A549 (cell line): ENCODE results near the gene SPRR3. TPM values are rescaled to one million over a fixed set of nuclear protein-coding genes. Genes with fewer than 3 reads are reported as not detected.
A peak's percentile ranks its signal among the peaks of the same experiment; 100 is the strongest.

Experiments
- ATAC-seq, 2 experiments: fragments of 200-7000 bp in 1 of 2; fragments of >200 bp in 1 of 2; cut with Nextera tagmentation in 1 of 2; cut with Tn5 transposase in 1 of 2; 3 replicates each; pipeline versions ENCODE4 v1.8.0 to v1.9.1; 2018 to 2020; ENCODE audit warnings: mild to moderate bottlenecking in 1 of 2, moderate library complexity in 1 of 2
- CTCF ChIA-PET: fragments of 300-600 bp; sonication (Branson Sonifier 250); formaldehyde crosslinking; extraction: SDS; loops from one replicate; lab custom pipeline; 2021; ENCODE audit warnings: antibody characterized with exemption, inconsistent platforms; lab: Yijun Ruan, JAX
- POLR2A ChIA-PET: fragments of 350-600 bp; formaldehyde crosslinking; extraction: SDS; loops from one replicate; lab custom pipeline; 2021; ENCODE audit warnings: antibody characterized with exemption, inconsistent platforms; lab: Yijun Ruan, JAX
- DNase-seq, 2 experiments: peaks; one replicate each; pipeline versions ENCODE4 v3.0.0 to v3.0.0-alpha.2; 2011 to 2016; ENCODE audit warnings: low read depth in 1 of 2, low spot score in 1 of 2
- FAIRE-seq: peaks from 2 replicates; lab custom pipeline; 2011; peaks lifted over from hg19 to GRCh38; lab: Jason Lieb, UNC
- H3K27ac ChIP-seq, 2 experiments: fragments of >200 bp; sonication (Bioruptor Twin); formaldehyde crosslinking; 3 replicates each; pipeline ENCODE4 v1.5.1; 2016 to 2017
- H3K4me1 ChIP-seq: fragments of >200 bp; sonication (Bioruptor Twin); formaldehyde crosslinking; 3 replicates; pipeline ENCODE4 v1.6.1; 2016
- H3K4me2 ChIP-seq: fragments of >200 bp; sonication (Bioruptor Twin); formaldehyde crosslinking; 3 replicates; pipeline ENCODE4 v1.6.1; 2016
- H3K4me3 ChIP-seq: fragments of >200 bp; sonication (Bioruptor Twin); formaldehyde crosslinking; 3 replicates; pipeline ENCODE4 v1.5.1; 2016
- H3K9me3 ChIP-seq: fragments of >200 bp; sonication (Bioruptor Twin); formaldehyde crosslinking; 3 replicates; pipeline ENCODE4 v1.6.1; 2016
- ATOH8 ChIP-seq: fragments of 250-450 bp; sonication (Bioruptor Pico); IDR thresholded peaks from 2 replicates; pipeline ENCODE4 v1.5.0; 2020; ENCODE audit warnings: low read depth, mild to moderate bottlenecking, moderate library complexity
- BHLHE40 ChIP-seq: IDR thresholded peaks from 2 replicates; pipeline ENCODE4 v1.6.1; 2012; ENCODE audit warnings: low read depth, low read length, inconsistent platforms
- E2F6 ChIP-seq: IDR thresholded peaks from 2 replicates; pipeline ENCODE4 v1.6.1; 2012; ENCODE audit warnings: low read depth, borderline replicate concordance
- ESRRA ChIP-seq: fragments of 150-350 bp; IDR thresholded peaks from 2 replicates; pipeline ENCODE4 v1.6.1; 2014; ENCODE audit warnings: mild to moderate bottlenecking, low read length, borderline replicate concordance
- FOSL2 ChIP-seq, 2 experiments: fragments of 450-650 bp in 1 of 2; fragments of >200 bp in 1 of 2; sonication (Bioruptor Twin) in 1 of 2; formaldehyde crosslinking; IDR thresholded peaks; 2 replicates each; pipeline versions ENCODE4 v1.5.0 to v1.6.1; 2016 to 2020; ENCODE audit warnings: mild to moderate bottlenecking in 1 of 2, moderate library complexity in 1 of 2
- FOXS1 ChIP-seq: fragments of 250-450 bp; sonication (Bioruptor Pico); IDR thresholded peaks from 2 replicates; pipeline ENCODE4 v1.5.0; 2020; ENCODE audit warnings: mild to moderate bottlenecking, moderate library complexity
- HOXA7 ChIP-seq: fragments of 250-450 bp; sonication (Bioruptor Pico); IDR thresholded peaks from 2 replicates; pipeline ENCODE4 v1.5.0; 2020; ENCODE audit warnings: mild to moderate bottlenecking, moderate library complexity
- HOXB13 ChIP-seq: fragments of 250-450 bp; sonication (Bioruptor Pico); IDR thresholded peaks from 2 replicates; pipeline ENCODE4 v1.5.0; 2020; ENCODE audit warnings: low read depth, mild to moderate bottlenecking, moderate library complexity
- HOXB5 ChIP-seq: fragments of 250-450 bp; sonication (Bioruptor Pico); IDR thresholded peaks from 2 replicates; pipeline ENCODE4 v1.5.0; 2020; ENCODE audit warnings: mild to moderate bottlenecking, moderate library complexity
- JUN ChIP-seq, 2 experiments: fragments of >200 bp; sonication (Bioruptor Twin); formaldehyde crosslinking; IDR thresholded peaks; 2 replicates in 1 of 2; 3 replicates in 1 of 2; pipeline ENCODE4 v1.6.1; 2016 to 2017
- KDM5A ChIP-seq: fragments of 200-600 bp; sonication (generic); IDR thresholded peaks from 2 replicates; pipeline ENCODE4 v1.6.1; 2016; ENCODE audit warnings: antibody characterized with exemption, mild to moderate bottlenecking
- MAFK ChIP-seq: fragments of 450-650 bp; IDR thresholded peaks from 2 replicates; pipeline ENCODE4 v1.6.1; 2014; ENCODE audit not compliant: partially characterized antibody
- MAX ChIP-seq: IDR thresholded peaks from 2 replicates; pipeline ENCODE4 v1.6.1; 2012
- MYC ChIP-seq: IDR thresholded peaks from 2 replicates; pipeline ENCODE4 v1.6.1; 2012; ENCODE audit warnings: mild to moderate bottlenecking, inconsistent platforms, low read length, improper control_type of control experiment, borderline replicate concordance
- NR3C1 ChIP-seq: fragments of >200 bp; sonication (Bioruptor Twin); formaldehyde crosslinking; IDR thresholded peaks from 3 replicates; pipeline ENCODE4 v1.6.1; 2017
- PHF8 ChIP-seq: fragments of 200-600 bp; sonication (generic); IDR thresholded peaks from 2 replicates; pipeline ENCODE4 v1.6.1; 2016; ENCODE audit warnings: low read depth, mild to moderate bottlenecking, antibody characterized with exemption, moderate library complexity, borderline replicate concordance
- POLR2AphosphoS2 ChIP-seq: conservative IDR thresholded peaks from 2 replicates; pipeline ENCODE4 v1.6.1; 2012; ENCODE audit warnings: low read length, improper control_type of control experiment, inconsistent platforms
- RAD21 ChIP-seq, 2 experiments: fragments of >200 bp in 1 of 2; sonication (Bioruptor Twin) in 1 of 2; formaldehyde crosslinking in 1 of 2; IDR thresholded peaks in 1 of 2; conservative IDR thresholded peaks in 1 of 2; 2 replicates in 1 of 2; 3 replicates in 1 of 2; pipeline ENCODE4 v1.6.1; 2012 to 2018; ENCODE audit warnings: inconsistent platforms in 1 of 2
- RCOR1 ChIP-seq: fragments of 150-350 bp; IDR thresholded peaks from 2 replicates; pipeline ENCODE4 v1.6.1; 2014; ENCODE audit warnings: antibody characterized with exemption, low read length, low read depth
- REST ChIP-seq: fragments of 200-600 bp; sonication (generic); IDR thresholded peaks from 2 replicates; pipeline ENCODE4 v1.6.1; 2016; ENCODE audit warnings: antibody characterized with exemption, mild to moderate bottlenecking, moderate library complexity
- RFX5 ChIP-seq: fragments of 450-650 bp; IDR thresholded peaks from 2 replicates; pipeline ENCODE4 v1.7.1; 2014; ENCODE audit warnings: antibody characterized with exemption, mild to moderate bottlenecking, moderate library complexity
- SREBF2 ChIP-seq: fragments of 450-650 bp; IDR thresholded peaks from 2 replicates; pipeline ENCODE4 v1.6.1; 2014; ENCODE audit warnings: mild to moderate bottlenecking, moderate library complexity
- TFCP2L1 ChIP-seq: fragments of 250-450 bp; sonication (Bioruptor Pico); IDR thresholded peaks from 2 replicates; pipeline ENCODE4 v1.5.0; 2021; ENCODE audit warnings: mild to moderate bottlenecking
- USF2 ChIP-seq: fragments of 450-650 bp; IDR thresholded peaks from 2 replicates; pipeline ENCODE4 v1.6.1; 2014; ENCODE audit warnings: antibody characterized with exemption
- ZSCAN20 ChIP-seq: fragments of 250-450 bp; sonication (Bioruptor Pico); IDR thresholded peaks from 2 replicates; pipeline ENCODE4 v1.8.0; 2022; ENCODE audit warnings: mild to moderate bottlenecking, moderate library complexity
- WGBS: methylation state at CpG from one replicate; pipeline ENCODE4 v1.1.6; 2017; ENCODE audit errors: missing lambda C conversion rate; 5-methylcytosine and 5-hydroxymethylcytosine counted together
- polyA plus RNA-seq, 4 experiments: library from polyadenylated mRNA; depleted of rRNA in 3 of 4; stranded (reverse); fragments of >200 nt; fragmentation: RNase III in 1 of 4; extraction: RNeasy Plus Mini Kit Qiagen cat#74134 plus additional on column Dnase treatment in 1 of 4; gene quantifications; 2 replicates in 3 of 4; 3 replicates in 1 of 4; pipeline ENCODE4 v1.2.3, GENCODE V29; 2011 to 2017

SPRR3 gene
- polyA plus RNA-seq, 2 of the 4 experiments (the other 2 are of a cell fraction): not detected

GRCh38 chr1:152959801-152960451 lies 41.6 kb upstream of the SPRR3 start:
- H3K27ac ChIP-seq: no peak overlapping the region
- H3K4me3 ChIP-seq: no peak overlapping the region
- TF ChIP-seq RAD21 (conservative IDR thresholded peaks at IDR 0.05 in 1 of 2, IDR thresholded peaks at IDR 0.05 in 1 of 2): no peak
- no peak for TF ChIP-seq ATOH8 (CRISPR knock-in tag)
- no peak for TF ChIP-seq HOXA7 (CRISPR knock-in tag)
- no peak for TF ChIP-seq MAFK
- no peak for TF ChIP-seq BHLHE40
- no peak for TF ChIP-seq HOXB5 (CRISPR knock-in tag)
- TF ChIP-seq POLR2AphosphoS2: no peak
- TF ChIP-seq, all 56 proteins: peak for 0
- POLR2A ChIA-PET: no interaction called here
- no peaks in the 10 kb centered on the region for H3K9me3 ChIP-seq
- no peak for FAIRE-seq
- no peaks in the 10 kb centered on the region for H3K4me1 ChIP-seq
- CTCF ChIA-PET: interaction anchor here (0.7 to 1.3 kb wide), 3 partner anchors 14 to 234 kb away, joined by 3 to 4 read pairs (median 3); no protein-coding TSS in a partner anchor
- DNase-seq: no peak
- WGBS: 38% methylated on average over 10 of the region's 10 CpGs
- no peak for ATAC-seq
- H3K4me2 ChIP-seq: no peak overlapping the region

GRCh38 chr1:152960452-152961044 lies 41.0 kb upstream of the SPRR3 start:
- ChIA-PET CTCF (interaction anchor here (0.7 to 1.3 kb wide), 3 partner anchors 15 to 233 kb away, joined by 3 to 4 read pairs (median 3); no protein-coding TSS in a partner anchor), POLR2A (no interaction called here)
- ATAC-seq (peak in 1 of 2 experiments; percentile 39; a peak in 2 of 6 replicates), DNase-seq (no peak), FAIRE-seq (no peak)
- Histone ChIP-seq H3K27ac (no peak overlapping the region), H3K4me2 (no peak overlapping the region), H3K4me3 (no peak overlapping the region), H3K4me1 (no peaks in the 10 kb centered on the region), H3K9me3 (no peaks in the 10 kb centered on the region)
- 16% methylated on average over 9 of the region's 10 CpGs for WGBS
- TF ChIP-seq REST (no peak), FOSL2 (IDR thresholded peaks at IDR 0.05) (no peak), FOSL2 (CRISPR knock-in tag; IDR thresholded peaks at IDR 0.05) (no peak), RAD21 (conservative IDR thresholded peaks at IDR 0.05 in 1 of 2, IDR thresholded peaks at IDR 0.05 in 1 of 2) (0 out of 5 replicates have a peak, but pooled peaks of 1 of the 2 experiments have one; percentile 19), ZSCAN20 (CRISPR knock-in tag) (no peak), BHLHE40 (no peak), KDM5A (no peak), E2F6 (no peak), ESRRA (no peak)

GRCh38 chr1:152961226-152961891 lies 40.2 kb upstream of the SPRR3 start:
- ChIA-PET CTCF (no interaction called here), POLR2A (no interaction called here)
- no peak overlapping the region for H3K4me3 ChIP-seq
- no peaks in the 10 kb centered on the region for H3K9me3 ChIP-seq
- WGBS: 37% methylated on average over 7 of the region's 7 CpGs
- DNase-seq: no peak
- no peak for ATAC-seq
- no peak for FAIRE-seq
- no peak overlapping the region for H3K27ac ChIP-seq
- no peak overlapping the region for H3K4me2 ChIP-seq
- no peaks in the 10 kb centered on the region for H3K4me1 ChIP-seq
- TF ChIP-seq ZSCAN20 (CRISPR knock-in tag) (no peak), RCOR1 (no peak), HOXB13 (CRISPR knock-in tag) (no peak), TFCP2L1 (CRISPR knock-in tag) (no peak), PHF8 (no peak), JUN (IDR thresholded peaks at IDR 0.05) (no peak), KDM5A (no peak), SREBF2 (no peak), MAX (no peak), BHLHE40 (no peak), USF2 (no peak), RFX5 (no peak), NR3C1 (no peak), FOXS1 (CRISPR knock-in tag) (no peak), HOXB5 (CRISPR knock-in tag) (no peak), MYC (no peak)
